BE2C (cell line): Measurements from ENCODE around the gene DACT3.

Experiments used
- DNase-seq: peaks from one replicate; pipeline ENCODE4 v3.0.0-alpha.2; 2020
- H3K27me3 ChIP-seq: fragments of 250-450 bp; sonication (Bioruptor Pico); 2 replicates; pipeline ENCODE4 v1.5.1; 2020; ENCODE audit warnings: mild to moderate bottlenecking
- H3K36me3 ChIP-seq: fragments of 250-450 bp; sonication (Bioruptor Pico); 2 replicates; pipeline ENCODE4 v1.5.1; 2020; ENCODE audit warnings: mild to moderate bottlenecking
- H3K4me1 ChIP-seq: fragments of 250-450 bp; sonication (Bioruptor Pico); 2 replicates; pipeline ENCODE4 v1.5.1; 2020
- H3K4me3 ChIP-seq: 2 replicates; pipeline ENCODE4 v1.5.1; 2011; ENCODE audit warnings: low read depth, low read length
- H3K9me3 ChIP-seq: fragments of 250-450 bp; sonication (Bioruptor Pico); 2 replicates; pipeline ENCODE4 v1.5.1; 2020
- CTCF ChIP-seq: IDR thresholded peaks from 2 replicates; pipeline ENCODE4 v1.5.1; 2012; ENCODE audit warnings: mild to moderate bottlenecking, low read depth, low read length

The DACT3 gene

DNA sequence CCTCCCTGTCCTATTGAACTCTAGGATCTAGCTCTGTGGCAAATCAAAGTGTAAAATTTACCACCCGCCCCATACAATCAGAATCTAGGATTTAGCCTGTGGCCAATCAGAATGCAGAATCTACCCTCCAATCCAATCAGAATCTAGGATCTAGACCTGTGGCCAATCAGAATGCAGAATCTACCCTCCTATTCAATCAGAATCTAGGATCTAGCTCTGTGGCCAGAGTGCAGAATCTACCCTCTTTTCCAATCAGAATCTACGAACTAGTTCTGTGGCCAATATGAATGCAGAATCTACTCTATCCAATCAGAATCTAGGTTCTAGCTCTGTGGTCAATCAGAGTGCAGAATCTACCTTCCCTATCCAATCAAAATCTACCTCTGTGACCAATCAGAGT, 30.1 kb upstream of the DACT3 start:
- Histone ChIP-seq H3K4me3 (no peak overlapping the region), H3K9me3 (no peaks in the 10 kb centered on the region), H3K27me3 (no peaks in the 10 kb centered on the region), H3K36me3 (peaks cover 49% of the 10 kb centered on the region), H3K4me1 (no peaks in the 10 kb centered on the region)
- TF ChIP-seq CTCF = no peak
- DNase-seq = no peak

GRCh38 chr19:46689358-46689757, 28.4 kb upstream of the DACT3 start:
- H3K27me3 ChIP-seq = no peaks in the 10 kb centered on the region
- peaks cover 60% of the 10 kb centered on the region for H3K36me3 ChIP-seq
- no peaks in the 10 kb centered on the region for H3K4me1 ChIP-seq
- no peak for TF ChIP-seq CTCF
- no peak for DNase-seq
- no peak overlapping the region for H3K4me3 ChIP-seq
- H3K9me3 ChIP-seq = no peaks in the 10 kb centered on the region

DNA sequence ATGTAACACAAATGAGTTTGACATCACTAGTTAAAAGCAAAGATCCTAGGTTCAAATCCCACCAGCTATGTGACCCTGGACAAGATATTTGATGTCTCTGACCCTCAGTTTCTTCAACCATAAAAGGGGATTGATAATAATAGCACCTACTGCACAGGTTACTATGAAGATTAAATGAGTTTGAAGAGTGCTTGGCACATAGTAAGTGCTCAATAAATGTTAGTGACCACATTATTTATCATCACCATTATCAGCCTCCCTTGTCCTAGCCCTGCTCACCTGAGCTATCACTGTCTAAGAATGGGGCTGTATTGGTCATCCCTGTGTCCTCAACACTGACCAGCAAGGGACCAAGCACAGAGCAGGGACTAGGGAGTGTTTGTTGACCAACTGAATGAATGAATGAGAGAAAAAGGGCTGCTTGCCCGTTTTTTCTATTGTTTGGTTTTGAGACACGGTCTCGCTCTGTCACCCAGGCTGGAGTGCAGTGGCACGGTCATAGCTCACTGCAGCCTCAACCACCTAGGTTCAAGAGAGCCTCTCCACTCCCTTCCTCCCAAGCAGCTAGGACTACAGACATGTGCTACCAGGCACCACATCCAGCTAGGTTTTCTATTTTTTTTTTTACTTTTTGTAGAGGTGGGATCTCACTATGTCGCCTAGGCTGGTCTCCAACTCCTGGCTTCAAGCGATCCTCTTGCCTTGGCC, 26.6 kb upstream of the DACT3 start:
- no peaks in the 10 kb centered on the region for H3K4me1 ChIP-seq
- peaks cover 47% of the 10 kb centered on the region for H3K36me3 ChIP-seq
- H3K9me3 ChIP-seq = no peaks in the 10 kb centered on the region
- no peak for DNase-seq
- H3K27me3 ChIP-seq = no peaks in the 10 kb centered on the region
- no peak overlapping the region for H3K4me3 ChIP-seq
- TF ChIP-seq CTCF = no peak

GRCh38 chr19:46685189-46685588, 24.2 kb upstream of the DACT3 start:
- Histone ChIP-seq H3K4me3 (no peak overlapping the region), H3K36me3 (peaks cover 24% of the 10 kb centered on the region), H3K4me1 (no peaks in the 10 kb centered on the region), H3K9me3 (no peaks in the 10 kb centered on the region), H3K27me3 (no peaks in the 10 kb centered on the region)
- TF ChIP-seq CTCF = no peak
- DNase-seq = no peak

GRCh38 chr19:46678110-46678732, 17.2 kb upstream of the DACT3 start:
- no peaks in the 10 kb centered on the region for H3K4me1 ChIP-seq
- H3K9me3 ChIP-seq = no peaks in the 10 kb centered on the region
- H3K27me3 ChIP-seq = no peaks in the 10 kb centered on the region
- H3K4me3 ChIP-seq = no peak overlapping the region
- peak; percentile 69 for DNase-seq
- H3K36me3 ChIP-seq = peaks cover 15% of the 10 kb centered on the region
- TF ChIP-seq CTCF = no peak
